Naive thymus-derived CD4-positive, alpha-beta T cell (primary cell): ENCODE results near the gene DDX17. TPM values are rescaled to one million over a fixed set of nuclear protein-coding genes. Genes with fewer than 3 reads are reported as not detected.
A peak's percentile ranks its signal among the peaks of the same experiment; 100 is the strongest.

ENCODE experiments used
- ATAC-seq: fragments of 150-1000 bp; cut with Tn5 transposase; 2 replicates; pipeline ENCODE4 v1.10.0; 2021; ENCODE audit warnings: mild to moderate bottlenecking, moderate library complexity
- CTCF ChIA-PET: fragments of 350-600 bp; sonication (Branson Sonifier 250); formaldehyde crosslinking; loops from one replicate; lab custom pipeline; 2021; ENCODE audit warnings: antibody characterized with exemption; lab: Charles Lee
- POLR2A ChIA-PET: fragments of 350-600 bp; sonication (Branson Sonifier 250); formaldehyde crosslinking; loops from one replicate; lab custom pipeline; 2021; ENCODE audit warnings: antibody characterized with exemption, inconsistent platforms; lab: Charles Lee
- DNase-seq, 9 donors: peaks; one replicate each; pipeline versions ENCODE4 v3.0.0 to v3.0.0-alpha.2; 2020 to 2022; ENCODE audit warnings: mixed read lengths in 1 of 9
- H3K27ac ChIP-seq: one replicate; pipeline ENCODE4 v1.7.0; 2013; ENCODE audit warnings: mild to moderate bottlenecking, low read depth, low read length, moderate library complexity
- H3K27me3 ChIP-seq, 2 donors: one replicate each; pipeline ENCODE4 v1.7.0; 2013; ENCODE audit warnings: low read length in 2 of 2, mild to moderate bottlenecking in 2 of 2, moderate library complexity in 2 of 2; ENCODE audit not compliant: control insufficient read depth in 2 of 2, insufficient read depth in 2 of 2
- H3K36me3 ChIP-seq, 3 experiments: 1 replicate in 2 of 3; 2 replicates in 1 of 3; pipeline ENCODE4 v1.7.0; 2013; ENCODE audit warnings: low read length in 3 of 3, mild to moderate bottlenecking in 3 of 3, moderate library complexity in 1 of 3; ENCODE audit not compliant: insufficient read depth in 3 of 3, control insufficient read depth in 2 of 3
- H3K4me1 ChIP-seq, 2 donors: one replicate each; pipeline ENCODE4 v1.7.0; 2013; ENCODE audit warnings: low read length in 2 of 2, mild to moderate bottlenecking in 2 of 2, moderate library complexity in 1 of 2; ENCODE audit not compliant: control insufficient read depth in 2 of 2, insufficient read depth in 2 of 2
- H3K4me3 ChIP-seq: 2 replicates; pipeline ENCODE4 v1.7.0; 2013; ENCODE audit warnings: mild to moderate bottlenecking, low read length
- H3K9me3 ChIP-seq, 3 experiments: 1 replicate in 2 of 3; 2 replicates in 1 of 3; pipeline ENCODE4 v1.7.0; 2013; ENCODE audit warnings: low read length in 3 of 3; ENCODE audit not compliant: control insufficient read depth in 2 of 3
- H3K27ac Mint-ChIP-seq, 9 donors: one replicate each; pipeline ENCODE4 v1.8.0; 2020 to 2022; ENCODE audit warnings: mixed read lengths in 9 of 9, mild to moderate bottlenecking in 8 of 9, moderate library complexity in 5 of 9, inconsistent platforms in 2 of 9
- H3K27me3 Mint-ChIP-seq, 5 donors: one replicate each; pipeline ENCODE4 v1.8.0; 2021 to 2022; ENCODE audit warnings: mixed read lengths in 5 of 5, mild to moderate bottlenecking in 1 of 5
- H3K36me3 Mint-ChIP-seq, 5 donors: one replicate each; pipeline ENCODE4 v1.8.0; 2020 to 2022; ENCODE audit warnings: mixed read lengths in 5 of 5, mild to moderate bottlenecking in 3 of 5, inconsistent platforms in 1 of 5
- H3K4me1 Mint-ChIP-seq, 7 donors: one replicate each; pipeline ENCODE4 v1.8.0; 2020 to 2022; ENCODE audit warnings: mixed read lengths in 7 of 7, mild to moderate bottlenecking in 3 of 7, inconsistent platforms in 1 of 7
- H3K4me3 Mint-ChIP-seq, 10 donors: one replicate each; pipeline ENCODE4 v1.8.0; 2020 to 2022; ENCODE audit warnings: mild to moderate bottlenecking in 10 of 10, mixed read lengths in 10 of 10, moderate library complexity in 6 of 10, inconsistent platforms in 2 of 10
- H3K9me3 Mint-ChIP-seq, 11 donors: one replicate each; pipeline ENCODE4 v1.8.0; 2020 to 2022; ENCODE audit warnings: mixed read lengths in 11 of 11, mild to moderate bottlenecking in 4 of 11, inconsistent platforms in 1 of 11, moderate library complexity in 1 of 11
- intact Hi-C, 2 donors: fragments of 100-400 bp; cut with micrococcal nuclease; formaldehyde crosslinking; loops; one replicate each; pipeline ENCODE4 v1.15.1; 2023
- polyA plus RNA-seq, 2 donors: library from polyadenylated mRNA; unstranded; fragments of 300-500 nt; fragmentation: Illumina TruSeq; gene quantifications; one replicate each; pipeline ENCODE4 v1.2.3, GENCODE V29; 2021
- total RNA-seq, 6 experiments: library from RNA in 5 of 6; stranded (reverse) in 5 of 6; gene quantifications; 1 replicate in 5 of 6; 2 replicates in 1 of 6; pipeline ENCODE4 v1.2.3 and lab custom pipeline; 2021 to 2026

The DDX17 gene
- total and polyA plus RNA-seq, 7 experiments from 2014 or later = 37.7 to 1,097 (median 652) TPM

DNA sequence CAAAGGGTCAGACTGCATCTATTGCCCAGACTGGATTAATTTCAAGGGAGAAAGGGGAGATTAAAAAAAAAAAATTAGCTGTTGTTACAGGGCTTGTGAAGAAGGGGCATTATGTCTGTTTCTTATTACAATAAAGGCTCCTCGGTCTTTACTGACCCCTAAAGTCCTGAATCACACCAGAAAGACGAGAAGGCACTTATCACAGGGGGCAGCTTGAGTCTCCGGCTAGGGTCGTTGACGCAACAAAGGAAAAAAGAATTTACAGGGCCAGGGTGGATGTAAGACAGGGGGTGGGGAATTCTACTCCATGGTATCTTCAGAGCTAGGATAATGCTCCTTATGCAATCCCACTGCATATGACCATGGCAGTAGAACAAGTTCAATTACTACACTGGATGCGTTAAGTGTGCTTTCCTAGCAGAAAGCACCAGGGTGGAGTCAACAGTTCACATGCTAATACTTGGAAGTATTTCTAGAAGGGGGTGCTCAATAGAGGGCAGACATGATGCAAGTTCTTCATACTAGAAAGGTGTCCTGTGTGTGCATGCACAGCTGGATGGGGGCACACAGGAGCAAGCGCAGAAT lies 16.5 kb downstream of the DDX17 start:
- peaks cover 38 to 91% (median 91%) of the 10 kb centered on the region in 3 experiments for H3K36me3 ChIP-seq
- ChIA-PET POLR2A (interaction anchor here (0.8 to 3.5 kb wide), 6 partner anchors 9 to 81 kb away, joined by 3 to 16 read pairs (median 3); partner anchors contain the start of gene DMC1), CTCF (no interaction called here)
- Mint-ChIP-seq H3K36me3 (peaks cover 17 to 69% (median 50%) of the 10 kb centered on the region in 5 donors), H3K9me3 (peaks cover 0 to 2% (median 0%) of the 10 kb centered on the region in 11 donors), H3K4me3 (no peak overlapping the region), H3K27ac (peak overlapping the region; percentile 1 to 87 (median 72)), H3K27me3 (no peaks in the 10 kb centered on the region), H3K4me1 (peaks cover 17 to 78% (median 68%) of the 10 kb centered on the region in 7 donors)
- ATAC-seq = peak; percentile 37
- H3K9me3 ChIP-seq = no peaks in the 10 kb centered on the region
- H3K27ac ChIP-seq = no peak overlapping the region
- peaks cover 0 to 1% of the 10 kb centered on the region in 2 donors for H3K4me1 ChIP-seq
- no peak for DNase-seq
- intact Hi-C loops = loop anchor here in 1 of 2 donors (2.0 to 10.0 kb wide), 2 partner anchors 17 to 45 kb away; partner anchors contain the start of gene DDX17
- no peak overlapping the region for H3K4me3 ChIP-seq
- no peaks in the 10 kb centered on the region for H3K27me3 ChIP-seq

- no peaks in the 10 kb centered on the region for H3K9me3 ChIP-seq
- peaks cover 19 to 76% (median 66%) of the 10 kb centered on the region in 7 donors for H3K4me1 Mint-ChIP-seq
- ChIA-PET POLR2A (interaction anchor here (0.9 to 3.5 kb wide), 3 partner anchors 8 to 20 kb away, joined by 3 to 16 read pairs (median 3); no protein-coding TSS in a partner anchor), CTCF (no interaction called here)
- H3K4me3 Mint-ChIP-seq = no peak overlapping the region
- no peaks in the 10 kb centered on the region for H3K27me3 ChIP-seq
- H3K9me3 Mint-ChIP-seq = peaks cover 0 to 2% (median 0%) of the 10 kb centered on the region in 11 donors
- DNase-seq (no peak), ATAC-seq (no peak)
- intact Hi-C loops = loop anchor here in 1 of 2 donors (10.0 kb wide), 1 partner anchor 46 kb away; no protein-coding TSS in a partner anchor
- no peak overlapping the region for H3K4me3 ChIP-seq
- H3K27me3 Mint-ChIP-seq = no peaks in the 10 kb centered on the region
- H3K27ac Mint-ChIP-seq = peak overlapping the region in 5 of 9 donors; percentile 19 to 87 (median 74)
- H3K4me1 ChIP-seq = no peaks in the 10 kb centered on the region
- no peak overlapping the region for H3K27ac ChIP-seq
- H3K36me3 Mint-ChIP-seq = peaks cover 20 to 72% (median 48%) of the 10 kb centered on the region in 5 donors
- H3K36me3 ChIP-seq = peaks cover 33 to 91% (median 91%) of the 10 kb centered on the region in 3 experiments
Observed at GRCh38 chr22:38489142-38489541, 17.0 kb downstream of the DDX17 start.

DNA sequence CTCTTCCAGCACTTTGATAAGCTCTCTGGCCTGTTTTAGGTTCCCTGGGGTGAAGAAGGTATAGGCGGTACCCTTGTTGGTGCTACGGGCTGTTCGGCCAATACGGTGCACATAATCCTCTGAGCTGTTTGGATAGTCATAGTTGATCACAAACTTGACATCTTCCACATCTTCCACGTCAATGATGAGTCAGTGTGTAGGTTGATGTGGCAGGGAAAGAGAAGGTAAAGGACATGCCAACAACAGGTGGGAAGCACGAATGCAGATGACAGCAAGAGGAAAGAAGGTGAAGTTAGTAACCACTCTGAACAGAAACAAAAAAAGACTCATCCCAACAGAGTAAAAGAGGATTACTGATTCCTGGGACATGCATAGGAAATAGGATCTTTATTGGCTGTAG lies 18.2 kb downstream of the DDX17 start:
- ChIA-PET CTCF (no interaction called here), POLR2A (interaction anchor here (1.2 to 1.6 kb wide), 2 partner anchors 14 to 43 kb away, joined by 3 to 11 read pairs; no protein-coding TSS in a partner anchor)
- H3K36me3 Mint-ChIP-seq = peaks cover 17 to 72% (median 55%) of the 10 kb centered on the region in 5 donors
- peak overlapping the region; percentile 5 to 81 (median 46) for H3K27ac Mint-ChIP-seq
- DNase-seq = no peak
- ATAC-seq = no peak
- peaks cover 0 to 2% (median 0%) of the 10 kb centered on the region in 11 donors for H3K9me3 Mint-ChIP-seq
- Histone ChIP-seq H3K27ac (no peak overlapping the region), H3K9me3 (no peaks in the 10 kb centered on the region), H3K4me1 (no peaks in the 10 kb centered on the region), H3K27me3 (no peaks in the 10 kb centered on the region), H3K36me3 (peaks cover 25 to 91% (median 91%) of the 10 kb centered on the region in 3 experiments), H3K4me3 (no peak overlapping the region)
- intact Hi-C loops = loop anchor here in 1 of 2 donors (10.0 kb wide), 1 partner anchor 47 kb away; no protein-coding TSS in a partner anchor
- peak overlapping the region in 2 of 10 donors; percentile 1 to 56 for H3K4me3 Mint-ChIP-seq
- H3K27me3 Mint-ChIP-seq = no peaks in the 10 kb centered on the region
- H3K4me1 Mint-ChIP-seq = peaks cover 20 to 76% (median 60%) of the 10 kb centered on the region in 7 donors

GRCh38 chr22:38485783-38486182 lies 20.3 kb downstream of the DDX17 start:
- H3K27me3 Mint-ChIP-seq = no peaks in the 10 kb centered on the region
- H3K4me1 Mint-ChIP-seq = peaks cover 18 to 72% (median 54%) of the 10 kb centered on the region in 7 donors
- Histone ChIP-seq H3K27ac (no peak overlapping the region), H3K4me1 (no peaks in the 10 kb centered on the region), H3K9me3 (no peaks in the 10 kb centered on the region), H3K36me3 (peaks cover 21 to 92% (median 75%) of the 10 kb centered on the region in 3 experiments), H3K4me3 (no peak overlapping the region), H3K27me3 (no peaks in the 10 kb centered on the region)
- DNase-seq (no peak), ATAC-seq (peak; percentile 46)
- ChIA-PET CTCF (interaction anchor here (0.7 kb wide), 1 partner anchor 10 kb away, joined by 3 read pairs; no protein-coding TSS in a partner anchor), POLR2A (interaction anchor here (6.2 kb wide), 1 partner anchor 16 kb away, joined by 23 read pairs; no protein-coding TSS in a partner anchor)
- peak overlapping the region in 7 of 9 donors; percentile 38 to 80 (median 59) for H3K27ac Mint-ChIP-seq
- intact Hi-C loops = loop anchor here in 1 of 2 donors (10.0 kb wide), 1 partner anchor 49 kb away; no protein-coding TSS in a partner anchor
- peaks cover 17 to 87% (median 66%) of the 10 kb centered on the region in 5 donors for H3K36me3 Mint-ChIP-seq
- peaks cover 0 to 5% (median 0%) of the 10 kb centered on the region in 11 donors for H3K9me3 Mint-ChIP-seq
- H3K4me3 Mint-ChIP-seq = peak overlapping the region in 1 of 10 donors; percentile 12

GRCh38 chr22:38484244-38484643 lies 21.9 kb downstream of the DDX17 start:
- H3K4me1 Mint-ChIP-seq = peaks cover 18 to 57% (median 39%) of the 10 kb centered on the region in 7 donors
- no peaks in the 10 kb centered on the region for H3K9me3 ChIP-seq
- no peak overlapping the region for H3K4me3 Mint-ChIP-seq
- intact Hi-C loops = loop anchor here in 1 of 2 donors (10.0 kb wide), 1 partner anchor 51 kb away; no protein-coding TSS in a partner anchor
- ChIA-PET POLR2A (interaction anchor here (6.2 kb wide), 1 partner anchor 18 kb away, joined by 23 read pairs; no protein-coding TSS in a partner anchor), CTCF (interaction anchor here (1.7 kb wide), 1 partner anchor 9 kb away, joined by 5 read pairs; no protein-coding TSS in a partner anchor)
- H3K4me3 ChIP-seq = no peak overlapping the region
- peaks cover 0 to 5% (median 0%) of the 10 kb centered on the region in 11 donors for H3K9me3 Mint-ChIP-seq
- DNase-seq (no peak), ATAC-seq (no peak)
- no peaks in the 10 kb centered on the region for H3K27me3 Mint-ChIP-seq
- H3K27ac ChIP-seq = no peak overlapping the region
- H3K4me1 ChIP-seq = no peaks in the 10 kb centered on the region
- no peaks in the 10 kb centered on the region for H3K27me3 ChIP-seq
- H3K27ac Mint-ChIP-seq = peak overlapping the region in 6 of 9 donors; percentile 12 to 55 (median 32)
- H3K36me3 ChIP-seq = peaks cover 10 to 76% (median 60%) of the 10 kb centered on the region in 3 experiments
- peaks cover 10 to 75% (median 54%) of the 10 kb centered on the region in 5 donors for H3K36me3 Mint-ChIP-seq

DNA sequence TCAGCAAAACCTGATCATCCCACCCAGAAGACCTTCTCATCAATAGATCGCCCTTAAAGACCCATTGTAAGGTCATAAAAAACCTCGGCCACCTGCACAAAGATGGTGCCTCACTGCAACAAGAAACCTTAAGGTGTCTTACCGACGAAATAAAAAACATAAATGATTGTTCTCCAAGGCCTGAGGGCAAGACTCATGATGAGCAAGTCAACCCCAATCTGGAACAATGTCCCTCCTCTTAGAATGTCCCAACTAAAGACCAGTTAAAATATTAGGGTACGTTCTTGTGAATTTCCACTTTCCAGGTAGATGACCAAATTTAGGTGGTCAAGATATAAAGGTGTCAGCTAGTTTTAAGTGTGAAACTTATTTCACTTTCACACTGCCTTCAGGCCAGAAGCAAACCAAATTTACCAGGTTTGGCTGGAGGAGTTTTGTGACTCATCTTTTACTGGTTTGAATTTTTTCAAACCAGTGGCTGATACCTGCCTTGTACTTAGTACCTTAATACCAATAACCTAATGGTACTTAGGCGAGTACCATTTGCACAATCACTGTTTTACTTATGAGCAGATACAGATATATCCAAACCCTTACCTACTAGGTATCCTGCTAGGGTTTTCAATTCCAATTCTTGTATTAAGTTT lies 23.3 kb downstream of the DDX17 start:
- H3K27ac Mint-ChIP-seq = peak overlapping the region in 4 of 9 donors; percentile 1 to 45 (median 22)
- peaks cover 0 to 4% (median 0%) of the 10 kb centered on the region in 11 donors for H3K9me3 Mint-ChIP-seq
- no peaks in the 10 kb centered on the region for H3K4me1 ChIP-seq
- peaks cover 4 to 62% (median 49%) of the 10 kb centered on the region in 5 donors for H3K36me3 Mint-ChIP-seq
- H3K36me3 ChIP-seq = peaks cover 10 to 63% (median 46%) of the 10 kb centered on the region in 3 experiments
- intact Hi-C loops = loop anchor here in 1 of 2 donors (10.0 kb wide), 1 partner anchor 52 kb away; no protein-coding TSS in a partner anchor
- H3K27me3 ChIP-seq = no peaks in the 10 kb centered on the region
- no peak overlapping the region for H3K4me3 Mint-ChIP-seq
- H3K27me3 Mint-ChIP-seq = no peaks in the 10 kb centered on the region
- peaks cover 15 to 46% (median 29%) of the 10 kb centered on the region in 7 donors for H3K4me1 Mint-ChIP-seq
- ChIA-PET CTCF (no interaction called here), POLR2A (interaction anchor here (2.7 to 6.2 kb wide), 2 partner anchors 12 to 19 kb away, joined by 8 to 23 read pairs; no protein-coding TSS in a partner anchor)
- no peak overlapping the region for H3K27ac ChIP-seq
- H3K4me3 ChIP-seq = no peak overlapping the region
- ATAC-seq (no peak), DNase-seq (no peak)
- no peaks in the 10 kb centered on the region for H3K9me3 ChIP-seq
